ENCODE results near the gene NLRP7. TPM values are rescaled to one million over a fixed set of nuclear protein-coding genes. Genes with fewer than 3 reads are reported as not detected.
"Not testable (repeated sequence)": the region's sequence is repeated elsewhere in the genome, so short reads cannot be mapped to it uniquely, and the experiment has no call there.

The NLRP7 gene
- total and polyA plus RNA-seq, 2 of the 13 experiments (the other 11 are each of a cell fraction or from before 2014, with no cell fraction given), result not detected

DNA sequence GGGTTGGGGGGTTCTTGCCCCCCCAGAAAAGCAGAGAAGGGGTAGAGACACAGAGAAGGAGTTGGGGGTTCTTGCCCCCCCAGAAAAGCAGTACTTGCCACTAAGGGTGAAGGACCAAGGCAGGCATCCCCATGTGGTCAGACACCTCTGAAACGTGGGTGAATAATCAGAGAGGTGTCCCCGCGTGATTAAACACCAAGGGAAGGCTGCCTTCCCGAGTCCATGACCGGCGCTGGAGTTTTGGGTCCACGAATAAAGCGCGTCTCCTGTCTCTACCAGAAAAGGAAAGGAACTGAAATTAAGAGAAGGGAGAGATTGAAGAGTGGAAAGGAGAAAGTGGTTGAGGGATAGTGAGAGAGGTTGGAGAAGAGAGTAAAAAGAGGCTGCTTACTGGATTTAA is 47.7 kb downstream of the NLRP7 start:
- 52% methylated on average over 9 of the region's 9 CpGs for WGBS (ENCODE audit: low lambda C conversion rate)
- ATAC-seq, result not testable (repeated sequence)

DNA sequence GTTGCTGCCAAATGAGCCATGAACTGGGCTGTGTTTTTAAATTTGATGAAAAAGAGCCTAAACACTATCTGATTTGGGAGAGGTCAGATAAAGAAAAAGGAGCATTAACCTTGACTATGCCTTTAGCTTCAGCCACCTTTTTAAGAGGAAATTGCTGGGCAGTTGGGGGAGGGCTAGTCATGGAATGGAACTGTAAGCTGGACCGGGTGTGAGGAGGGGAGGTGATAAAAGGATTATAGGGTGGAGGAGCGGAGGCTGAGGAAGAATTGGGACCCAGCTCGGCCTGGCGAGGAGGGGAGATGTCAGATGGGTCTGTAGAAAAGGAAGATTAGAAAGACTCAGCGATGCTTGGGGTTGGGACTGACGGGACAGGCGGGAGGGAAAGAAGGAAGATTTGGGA is 48.6 kb downstream of the NLRP7 start:
- H2AFZ ChIP-seq (ENCODE audit: low read length); BruUV-seq (replicated peaks); DNase-seq (ENCODE audit: low spot score); H3K4me1 ChIP-seq (ENCODE audit: insufficient read depth, low read length); H4K20me1 ChIP-seq (ENCODE audit: insufficient read depth, low read length); H3K9ac ChIP-seq (ENCODE audit: insufficient read depth, low read depth, low read length); H3K27me3 ChIP-seq (ENCODE audit: control insufficient read depth in 1 of 2, insufficient read depth in 2 of 2, low read length in 2 of 2); CTCF ChIA-PET (ENCODE audit: low intra/inter-chr PET ratio, low total read pairs); in situ Hi-C loops (cut with HindIII; ENCODE audit: extremely low pct_ligation_motif_present, low pct_unique_long_range_greater_than_20kb); H3K27ac ChIP-seq (ENCODE audit: extremely low read length, insufficient read depth, low read length); ATAC-seq; FAIRE-seq; H3K36me3 ChIP-seq (replicated peaks in 1 of 2; ENCODE audit: control insufficient read depth in 1 of 2, insufficient read depth in 2 of 2, low read length in 2 of 2); H3K4me2 ChIP-seq (ENCODE audit: low read depth, low read length); intact Hi-C loops (cut with micrococcal nuclease; ENCODE audit: unreplicated experiment); H3K4me3 ChIP-seq (replicated peaks in 1 of 3; ENCODE audit: insufficient read depth in 1 of 3, low read depth in 2 of 3, low read length in 3 of 3); H3K9me3 ChIP-seq (ENCODE audit: low read length); H3K79me2 ChIP-seq (ENCODE audit: insufficient read depth, low read length); POLR2A ChIA-PET: not testable (repeated sequence)
- WGBS (ENCODE audit: low lambda C conversion rate), result 23% methylated on average over 7 of the region's 7 CpGs

More for the DNA sequence above, 47.7 kb downstream of the NLRP7 start:
- BruUV-seq (replicated peaks); H3K27me3 ChIP-seq (ENCODE audit: control insufficient read depth in 1 of 2, insufficient read depth in 2 of 2, low read length in 2 of 2); H3K79me2 ChIP-seq (ENCODE audit: insufficient read depth, low read length); H3K9me3 ChIP-seq (ENCODE audit: low read length); H3K9ac ChIP-seq (ENCODE audit: insufficient read depth, low read depth, low read length); H2AFZ ChIP-seq (ENCODE audit: low read length); H4K20me1 ChIP-seq (ENCODE audit: insufficient read depth, low read length); H3K4me1 ChIP-seq (ENCODE audit: insufficient read depth, low read length); POLR2A ChIA-PET; H3K27ac ChIP-seq (ENCODE audit: extremely low read length, insufficient read depth, low read length); H3K4me3 ChIP-seq (replicated peaks in 1 of 3; ENCODE audit: insufficient read depth in 1 of 3, low read depth in 2 of 3, low read length in 3 of 3); DNase-seq (ENCODE audit: low spot score); intact Hi-C loops (cut with micrococcal nuclease; ENCODE audit: unreplicated experiment); H3K4me2 ChIP-seq (ENCODE audit: low read depth, low read length); in situ Hi-C loops (cut with HindIII; ENCODE audit: extremely low pct_ligation_motif_present, low pct_unique_long_range_greater_than_20kb); CTCF ChIA-PET (ENCODE audit: low intra/inter-chr PET ratio, low total read pairs); H3K36me3 ChIP-seq (replicated peaks in 1 of 2; ENCODE audit: control insufficient read depth in 1 of 2, insufficient read depth in 2 of 2, low read length in 2 of 2); FAIRE-seq: not testable (repeated sequence)
- TF ChIP-seq, protein P1, sequence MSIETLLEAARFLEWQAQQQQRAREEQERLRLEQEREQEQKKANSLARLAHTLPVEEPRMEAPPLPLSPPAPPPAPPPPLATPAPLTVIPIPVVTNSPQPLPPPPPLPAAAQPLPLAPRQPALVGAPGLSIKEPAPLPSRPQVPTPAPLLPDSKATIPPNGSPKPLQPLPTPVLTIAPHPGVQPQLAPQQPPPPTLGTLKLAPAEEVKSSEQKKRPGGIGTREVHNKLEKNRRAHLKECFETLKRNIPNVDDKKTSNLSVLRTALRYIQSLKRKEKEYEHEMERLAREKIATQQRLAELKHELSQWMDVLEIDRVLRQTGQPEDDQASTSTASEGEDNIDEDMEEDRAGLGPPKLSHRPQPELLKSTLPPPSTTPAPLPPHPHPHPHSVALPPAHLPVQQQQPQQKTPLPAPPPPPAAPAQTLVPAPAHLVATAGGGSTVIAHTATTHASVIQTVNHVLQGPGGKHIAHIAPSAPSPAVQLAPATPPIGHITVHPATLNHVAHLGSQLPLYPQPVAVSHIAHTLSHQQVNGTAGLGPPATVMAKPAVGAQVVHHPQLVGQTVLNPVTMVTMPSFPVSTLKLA (IDR thresholded peaks at IDR 0.05), result peak; percentile 30; the same call in 1 of the 2 replicates
